Tibial artery (tissue), 4 donors: Measurements from ENCODE around the gene CHST11.

ENCODE experiments used
- DNase-seq, 2 donors: peaks; one replicate each; pipeline ENCODE4 v3.0.0-alpha.2; 2019
- H3K27ac ChIP-seq, 2 donors: fragments of 200-600 bp; sonication (generic) in 1 of 2; 1 replicate in 1 of 2; 2 replicates in 1 of 2; pipeline ENCODE4 v1.5.1; 2018 to 2019; ENCODE audit warnings: mild to moderate bottlenecking in 1 of 2
- H3K27me3 ChIP-seq, 2 donors: fragments of 200-600 bp; sonication (generic) in 1 of 2; one replicate each; pipeline versions ENCODE4 v1.5.1 to v1.6.0; 2016 to 2019
- H3K36me3 ChIP-seq, 3 donors: fragments of 200-600 bp; sonication (generic) in 2 of 3; one replicate each; pipeline ENCODE4 v1.5.1; 2016 to 2019; ENCODE audit warnings: mild to moderate bottlenecking in 2 of 3
- H3K4me1 ChIP-seq, 4 donors: fragments of 200-600 bp; sonication (generic) in 2 of 4; 1 replicate in 3 of 4; 2 replicates in 1 of 4; pipeline ENCODE4 v1.5.1; 2016 to 2019
- H3K4me3 ChIP-seq, 2 donors: fragments of 200-600 bp; sonication (generic) in 1 of 2; 1 replicate in 1 of 2; 2 replicates in 1 of 2; pipeline ENCODE4 v1.5.1; 2018 to 2019; ENCODE audit warnings: mild to moderate bottlenecking in 2 of 2
- H3K9me3 ChIP-seq, 3 donors: fragments of 200-600 bp; sonication (generic) in 1 of 3; one replicate each; pipeline ENCODE4 v1.5.1; 2016 to 2019
- CTCF ChIP-seq, 2 experiments: fragments of 200-600 bp in 1 of 2; fragments of 450-650 bp in 1 of 2; IDR thresholded peaks; one replicate each; pipeline ENCODE4 v1.5.1; 2017 to 2019; ENCODE audit warnings: antibody characterized with exemption in 2 of 2, mild to moderate bottlenecking in 1 of 2, moderate library complexity in 1 of 2
- intact Hi-C: fragments of 100-400 bp; cut with DNase I; formaldehyde crosslinking; loops from one replicate; pipeline ENCODE4 v1.15.0; 2023; ENCODE audit warnings: low total_unique reads

Gene CHST11

GRCh38 chr12:104695453-104696148 lies 238.9 kb downstream of the CHST11 start:
- H3K4me1 ChIP-seq: peaks cover 0 to 15% (median 4%) of the 10 kb centered on the region in 4 donors
- intact Hi-C loops: no loop called here
- no peaks in the 10 kb centered on the region for H3K27me3 ChIP-seq
- no peak overlapping the region for H3K4me3 ChIP-seq
- peak; percentile 43 to 86 for DNase-seq
- TF ChIP-seq CTCF (IDR thresholded peaks at IDR 0.05): no peak
- H3K36me3 ChIP-seq: no peaks in the 10 kb centered on the region
- no peak overlapping the region for H3K27ac ChIP-seq
- H3K9me3 ChIP-seq: no peaks in the 10 kb centered on the region

GRCh38 chr12:104697186-104697585 lies 240.4 kb downstream of the CHST11 start:
- H3K36me3 ChIP-seq: no peaks in the 10 kb centered on the region
- TF ChIP-seq CTCF (IDR thresholded peaks at IDR 0.05): no peak
- H3K27me3 ChIP-seq: no peaks in the 10 kb centered on the region
- H3K4me1 ChIP-seq: peaks cover 0 to 15% (median 4%) of the 10 kb centered on the region in 4 donors
- peak in 1 of 2 donors; percentile 52 for DNase-seq
- H3K27ac ChIP-seq: no peak overlapping the region
- intact Hi-C loops: no loop called here
- no peak overlapping the region for H3K4me3 ChIP-seq
- no peaks in the 10 kb centered on the region for H3K9me3 ChIP-seq

- no peak overlapping the region for H3K27ac ChIP-seq
- no peaks in the 10 kb centered on the region for H3K36me3 ChIP-seq
These were observed 242.1 kb downstream of the CHST11 start for GRCh38 chr12:104698871-104699270.

GRCh38 chr12:104699489-104700190 lies 242.9 kb downstream of the CHST11 start:
- Histone ChIP-seq H3K36me3 (no peaks in the 10 kb centered on the region), H3K4me3 (no peak overlapping the region), H3K27me3 (no peaks in the 10 kb centered on the region), H3K9me3 (no peaks in the 10 kb centered on the region), H3K27ac (no peak overlapping the region), H3K4me1 (peaks cover 0 to 24% (median 7%) of the 10 kb centered on the region in 4 donors)
- TF ChIP-seq CTCF (IDR thresholded peaks at IDR 0.05): no peak
- DNase-seq: peak in 1 of 2 donors; percentile 34
- intact Hi-C loops: no loop called here

More at GRCh38 chr12:104698871-104699270, 242.1 kb downstream of the CHST11 start:
- no peak for DNase-seq
- Histone ChIP-seq H3K9me3 (no peaks in the 10 kb centered on the region), H3K4me3 (no peak overlapping the region), H3K27me3 (no peaks in the 10 kb centered on the region), H3K4me1 (peaks cover 0 to 24% (median 7%) of the 10 kb centered on the region in 4 donors)
- intact Hi-C loops: no loop called here
- no peak for TF ChIP-seq CTCF (IDR thresholded peaks at IDR 0.05)

- H3K36me3 ChIP-seq: no peaks in the 10 kb centered on the region
- peaks cover 0 to 18% (median 6%) of the 10 kb centered on the region in 4 donors for H3K4me1 ChIP-seq
- intact Hi-C loops: no loop called here
- H3K9me3 ChIP-seq: no peaks in the 10 kb centered on the region
- H3K27ac ChIP-seq: no peak overlapping the region
- DNase-seq: no peak
- H3K4me3 ChIP-seq: no peak overlapping the region
- no peaks in the 10 kb centered on the region for H3K27me3 ChIP-seq
- TF ChIP-seq CTCF (IDR thresholded peaks at IDR 0.05): no peak
These were observed 243.6 kb downstream of the CHST11 start for GRCh38 chr12:104700324-104700723.
